ENCODE data around the gene SUGCT.
"Not testable (repeated sequence)": the region's sequence is repeated elsewhere in the genome, so short reads cannot be mapped to it uniquely, and the experiment has no call there.

The SUGCT gene

GRCh38 chr7:40580776-40581175 is 446.0 kb downstream of the SUGCT start:
- DNase-seq (ENCODE audit: low spot score): no peak

- DNase-seq (ENCODE audit: low spot score): no peak
These were observed 447.7 kb downstream of the SUGCT start for GRCh38 chr7:40582539-40582938.

GRCh38 chr7:40583667-40584444 is 449.1 kb downstream of the SUGCT start:
- no peak for DNase-seq (ENCODE audit: low spot score)

GRCh38 chr7:40584667-40585433 is 450.0 kb downstream of the SUGCT start:
- DNase-seq (ENCODE audit: low spot score): no peak

- no peak for DNase-seq (ENCODE audit: low spot score)
These were observed 451.4 kb downstream of the SUGCT start for GRCh38 chr7:40586197-40586596.

GRCh38 chr7:40587419-40587818 is 452.6 kb downstream of the SUGCT start:
- no peak for DNase-seq (ENCODE audit: low spot score)

- no peak for DNase-seq (ENCODE audit: low spot score)
These were observed 460.3 kb downstream of the SUGCT start for GRCh38 chr7:40595129-40595528.

- no peak for DNase-seq (ENCODE audit: low spot score)
These were observed 461.0 kb downstream of the SUGCT start for GRCh38 chr7:40595832-40596231.

- no peak for DNase-seq (ENCODE audit: low spot score)
These were observed 462.7 kb downstream of the SUGCT start for GRCh38 chr7:40597517-40597916.

GRCh38 chr7:40598915-40599314 is 464.1 kb downstream of the SUGCT start:
- DNase-seq (ENCODE audit: low spot score): no peak

- DNase-seq (ENCODE audit: low spot score): no peak
These were observed 465.0 kb downstream of the SUGCT start for GRCh38 chr7:40599836-40600235.

GRCh38 chr7:40602351-40602750 is 467.5 kb downstream of the SUGCT start:
- not testable (repeated sequence) for DNase-seq (ENCODE audit: low spot score)

- DNase-seq (ENCODE audit: low spot score): peak; percentile 11
These were observed 470.0 kb downstream of the SUGCT start for GRCh38 chr7:40604601-40605438.

GRCh38 chr7:40608321-40609075 is 473.7 kb downstream of the SUGCT start:
- DNase-seq (ENCODE audit: low spot score): no peak

GRCh38 chr7:40610461-40610860 is 475.7 kb downstream of the SUGCT start:
- DNase-seq (ENCODE audit: low spot score): no peak

- DNase-seq (ENCODE audit: low spot score): no peak
These were observed 476.5 kb downstream of the SUGCT start for GRCh38 chr7:40611095-40611871.

GRCh38 chr7:40612298-40612697 is 477.5 kb downstream of the SUGCT start:
- DNase-seq (ENCODE audit: low spot score): no peak

- no peak for DNase-seq (ENCODE audit: low spot score)
These were observed 484.8 kb downstream of the SUGCT start for GRCh38 chr7:40619647-40620046.

GRCh38 chr7:40621592-40621998 is 486.8 kb downstream of the SUGCT start:
- no peak for DNase-seq (ENCODE audit: low spot score)

- no peak for DNase-seq (ENCODE audit: low spot score)
These were observed 488.2 kb downstream of the SUGCT start for GRCh38 chr7:40622941-40623501.

- DNase-seq (ENCODE audit: low spot score): no peak
These were observed 489.1 kb downstream of the SUGCT start for GRCh38 chr7:40623863-40624262.
